SH-SY5Y (cell line): ENCODE data around the gene JAZF1.

Source experiments
- GATA2 ChIP-seq: IDR thresholded peaks from 2 replicates; pipeline ENCODE4 v1.6.1; 2011; ENCODE audit warnings: mild to moderate bottlenecking, low read depth, low read length
- GATA3 ChIP-seq: IDR thresholded peaks from 2 replicates; pipeline ENCODE4 v1.6.1; 2011; ENCODE audit warnings: low read depth, mild to moderate bottlenecking, low read length, moderate library complexity

DNA sequence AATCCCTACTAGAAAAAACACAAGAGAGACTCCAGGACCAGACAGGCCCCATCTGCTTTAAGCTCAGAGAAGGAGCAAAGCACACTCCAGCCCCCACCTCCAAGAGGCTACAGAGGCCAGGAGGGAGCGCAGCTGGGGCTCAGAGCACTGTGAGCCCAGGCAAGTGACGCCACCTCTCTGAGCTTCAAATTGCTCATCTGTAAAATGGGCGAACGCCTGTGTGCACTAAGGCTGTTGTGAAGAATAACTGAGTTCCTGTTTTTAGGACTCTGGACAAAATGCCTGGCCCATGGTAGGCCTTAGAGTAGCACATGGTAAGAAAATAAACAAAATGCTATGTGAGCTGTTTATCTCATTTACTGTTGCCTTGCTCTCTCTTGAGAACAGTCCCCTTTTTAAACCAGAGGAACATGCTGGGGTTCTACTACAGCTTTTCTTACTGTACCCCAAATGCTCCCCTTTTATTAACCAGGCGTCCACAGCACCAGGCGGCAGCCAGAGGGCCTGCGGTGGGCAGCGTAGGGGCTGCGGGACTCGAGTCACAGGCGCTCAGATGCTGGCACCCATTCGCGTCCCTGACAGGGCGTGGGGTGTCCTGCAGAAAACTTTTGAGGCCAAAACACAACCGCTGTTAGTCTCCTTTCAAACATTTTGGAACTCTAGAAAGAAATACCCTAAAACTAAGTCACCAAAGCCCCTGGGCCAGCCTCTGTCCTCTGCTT lies 336.9 kb downstream of the JAZF1 start:
- TF ChIP-seq GATA2 = no peak
- TF ChIP-seq GATA3 = no peak
